CD14-positive monocyte (primary cell): ENCODE results near the gene THSD7A. TPM values are rescaled to one million over a fixed set of nuclear protein-coding genes. Genes with fewer than 3 reads are reported as not detected.

Experiments used
- DNase-seq, 3 donors: peaks; one replicate each; pipeline ENCODE4 v3.0.0-alpha.2; 2011 to 2022
- H2AFZ ChIP-seq: 2 replicates; pipeline ENCODE4 v1.6.0; 2012; ENCODE audit warnings: mild to moderate bottlenecking, low read depth, low read length, inconsistent platforms; ENCODE audit not compliant: insufficient read depth, poor library complexity, severe bottlenecking
- H3K27ac ChIP-seq, 2 donors: 1 replicate in 1 of 2; 2 replicates in 1 of 2; pipeline ENCODE4 v1.5.1; 2012 to 2013; ENCODE audit warnings: low read length in 2 of 2, control low read depth in 1 of 2, inconsistent platforms in 1 of 2, low read depth in 1 of 2, mild to moderate bottlenecking in 1 of 2
- H3K27me3 ChIP-seq, 2 donors: one replicate each; pipeline versions ENCODE4 v1.6.0 to v1.6.1; 2011 to 2013; ENCODE audit warnings: low read length in 2 of 2; ENCODE audit not compliant: control insufficient read depth in 2 of 2, insufficient read depth in 2 of 2
- H3K36me3 ChIP-seq, 2 donors: replicated peaks in 1 of 2; 1 replicate in 1 of 2; 2 replicates in 1 of 2; pipeline versions ENCODE4 v1.5.1 to v1.6.1; 2012 to 2013; ENCODE audit warnings: low read length in 2 of 2, control low read depth in 1 of 2, inconsistent platforms in 1 of 2, mild to moderate bottlenecking in 1 of 2; ENCODE audit not compliant: insufficient read depth in 2 of 2, control insufficient read depth in 1 of 2
- H3K4me1 ChIP-seq, 2 donors: 1 replicate in 1 of 2; 2 replicates in 1 of 2; pipeline versions ENCODE4 v1.5.1 to v1.6.1; 2012 to 2013; ENCODE audit warnings: low read length in 2 of 2, control low read depth in 1 of 2, inconsistent platforms in 1 of 2, mild to moderate bottlenecking in 1 of 2, moderate library complexity in 1 of 2; ENCODE audit not compliant: insufficient read depth in 2 of 2, control insufficient read depth in 1 of 2
- H3K4me2 ChIP-seq: replicated peaks from 2 replicates; pipeline ENCODE3; 2012; ENCODE audit warnings: low read length, moderate library complexity, mild to moderate bottlenecking; ENCODE audit not compliant: poor library complexity, severe bottlenecking; ENCODE audit errors: extremely low read depth
- H3K4me3 ChIP-seq, 3 experiments: fragments of 200-600 bp in 1 of 3; sonication (generic) in 1 of 3; replicated peaks in 1 of 3; 1 replicate in 2 of 3; 2 replicates in 1 of 3; pipeline ENCODE4 v1.5.1; 2011 to 2013; ENCODE audit warnings: low read length in 3 of 3, mild to moderate bottlenecking in 3 of 3, control low read depth in 2 of 3, low read depth in 2 of 3, inconsistent platforms in 1 of 3, moderate library complexity in 1 of 3
- H3K79me2 ChIP-seq: 2 replicates; pipeline ENCODE4 v1.6.0; 2012; ENCODE audit warnings: mild to moderate bottlenecking, control low read depth, inconsistent platforms, low read length, moderate library complexity; ENCODE audit not compliant: insufficient read depth
- H3K9ac ChIP-seq: 2 replicates; pipeline ENCODE4 v1.6.0; 2017; ENCODE audit warnings: low read length, mild to moderate bottlenecking; ENCODE audit not compliant: insufficient read depth, poor library complexity, severe bottlenecking
- H3K9me3 ChIP-seq, 2 donors: replicated peaks in 1 of 2; 1 replicate in 1 of 2; 2 replicates in 1 of 2; pipeline versions ENCODE4 v1.5.1 to v1.6.1; 2012 to 2013; ENCODE audit warnings: low read length in 2 of 2, control low read depth in 1 of 2; ENCODE audit not compliant: control insufficient read depth in 1 of 2, insufficient read depth in 1 of 2
- H4K20me1 ChIP-seq: 2 replicates; pipeline ENCODE4 v1.6.0; 2012; ENCODE audit warnings: mild to moderate bottlenecking, low read length, control low read depth, moderate library complexity; ENCODE audit not compliant: insufficient read depth
- H3K27ac Mint-ChIP-seq, 7 donors: one replicate each; pipeline ENCODE4 v1.8.0; 2020; ENCODE audit warnings: mild to moderate bottlenecking in 7 of 7, mixed read lengths in 7 of 7, moderate library complexity in 6 of 7, inconsistent platforms in 2 of 7
- H3K27me3 Mint-ChIP-seq, 3 donors: one replicate each; pipeline ENCODE4 v1.8.0; 2021 to 2022; ENCODE audit warnings: low read depth in 3 of 3, mild to moderate bottlenecking in 3 of 3, mixed read lengths in 3 of 3, moderate library complexity in 3 of 3, inconsistent platforms in 1 of 3
- H3K36me3 Mint-ChIP-seq, 2 donors: one replicate each; pipeline ENCODE4 v1.8.0; 2020; ENCODE audit warnings: mixed read lengths in 2 of 2, inconsistent platforms in 1 of 2, mild to moderate bottlenecking in 1 of 2
- H3K4me1 Mint-ChIP-seq: one replicate; pipeline ENCODE4 v1.8.0; 2020; ENCODE audit warnings: mild to moderate bottlenecking, mixed read lengths
- H3K4me3 Mint-ChIP-seq, 2 donors: one replicate each; pipeline ENCODE4 v1.8.0; 2020; ENCODE audit warnings: mild to moderate bottlenecking in 2 of 2, mixed read lengths in 2 of 2, moderate library complexity in 1 of 2
- H3K9me3 Mint-ChIP-seq, 7 donors: one replicate each; pipeline ENCODE4 v1.8.0; 2020 to 2022; ENCODE audit warnings: mixed read lengths in 7 of 7, mild to moderate bottlenecking in 6 of 7, moderate library complexity in 6 of 7, inconsistent platforms in 2 of 7
- WGBS: methylation state at CpG from one replicate; pipeline ENCODE4 v1.1.5; 2013; ENCODE audit warnings: missing lambda C conversion rate; ENCODE audit not compliant: insufficient coverage; 5-methylcytosine and 5-hydroxymethylcytosine counted together
- intact Hi-C, 2 donors: fragments of 100-400 bp; cut with micrococcal nuclease; formaldehyde crosslinking; loops; one replicate each; pipeline versions ENCODE4 v1.15.0 to v1.15.1; 2023
- polyA plus RNA-seq, 3 donors: library from polyadenylated mRNA; depleted of rRNA in 1 of 3; unstranded in 2 of 3; stranded (reverse) in 1 of 3; fragments of 300-500 nt in 2 of 3; fragments of >200 nt in 1 of 3; fragmentation: Illumina TruSeq in 2 of 3; gene quantifications; 1 replicate in 2 of 3; 2 replicates in 1 of 3; pipeline ENCODE4 v1.2.3, GENCODE V29; 2012 to 2021
- TF ChIP-seq, protein P1 (sequence below): fragments of 200-600 bp; IDR thresholded peaks from one replicate; pipeline ENCODE4 v1.8.0; 2022; ENCODE audit warnings: antibody characterized with exemption, mild to moderate bottlenecking

THSD7A gene
- polyA plus RNA-seq, 3 donors: under 0.01 TPM; not detected in 2

- no peaks in the 10 kb centered on the region for H3K27me3 ChIP-seq
- Mint-ChIP-seq H3K27ac (no peak overlapping the region), H3K9me3 (peaks cover 0 to 3% (median 0%) of the 10 kb centered on the region in 7 donors), H3K4me3 (no peak overlapping the region), H3K27me3 (no peaks in the 10 kb centered on the region), H3K4me1 (no peaks in the 10 kb centered on the region), H3K36me3 (no peaks in the 10 kb centered on the region)
- TF ChIP-seq, protein P1, sequence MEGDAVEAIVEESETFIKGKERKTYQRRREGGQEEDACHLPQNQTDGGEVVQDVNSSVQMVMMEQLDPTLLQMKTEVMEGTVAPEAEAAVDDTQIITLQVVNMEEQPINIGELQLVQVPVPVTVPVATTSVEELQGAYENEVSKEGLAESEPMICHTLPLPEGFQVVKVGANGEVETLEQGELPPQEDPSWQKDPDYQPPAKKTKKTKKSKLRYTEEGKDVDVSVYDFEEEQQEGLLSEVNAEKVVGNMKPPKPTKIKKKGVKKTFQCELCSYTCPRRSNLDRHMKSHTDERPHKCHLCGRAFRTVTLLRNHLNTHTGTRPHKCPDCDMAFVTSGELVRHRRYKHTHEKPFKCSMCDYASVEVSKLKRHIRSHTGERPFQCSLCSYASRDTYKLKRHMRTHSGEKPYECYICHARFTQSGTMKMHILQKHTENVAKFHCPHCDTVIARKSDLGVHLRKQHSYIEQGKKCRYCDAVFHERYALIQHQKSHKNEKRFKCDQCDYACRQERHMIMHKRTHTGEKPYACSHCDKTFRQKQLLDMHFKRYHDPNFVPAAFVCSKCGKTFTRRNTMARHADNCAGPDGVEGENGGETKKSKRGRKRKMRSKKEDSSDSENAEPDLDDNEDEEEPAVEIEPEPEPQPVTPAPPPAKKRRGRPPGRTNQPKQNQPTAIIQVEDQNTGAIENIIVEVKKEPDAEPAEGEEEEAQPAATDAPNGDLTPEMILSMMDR: no peak
- H3K4me3 ChIP-seq: no peak overlapping the region
- WGBS: no CpG with 5 or more reads among the region's 3 CpGs
- intact Hi-C loops: no loop called here
- H3K79me2 ChIP-seq: no peaks in the 10 kb centered on the region
- H3K4me1 ChIP-seq: no peaks in the 10 kb centered on the region
- no peaks in the 10 kb centered on the region for H4K20me1 ChIP-seq
- no peak for DNase-seq
- no peak overlapping the region for H3K9ac ChIP-seq
- H3K36me3 ChIP-seq: no peaks in the 10 kb centered on the region
- no peak overlapping the region for H2AFZ ChIP-seq
- no peak overlapping the region for H3K4me2 ChIP-seq
- H3K27ac ChIP-seq: no peak overlapping the region
- no peaks in the 10 kb centered on the region for H3K9me3 ChIP-seq
Observed at GRCh38 chr7:11449316-11449715, 382.7 kb downstream of the THSD7A start.

DNA sequence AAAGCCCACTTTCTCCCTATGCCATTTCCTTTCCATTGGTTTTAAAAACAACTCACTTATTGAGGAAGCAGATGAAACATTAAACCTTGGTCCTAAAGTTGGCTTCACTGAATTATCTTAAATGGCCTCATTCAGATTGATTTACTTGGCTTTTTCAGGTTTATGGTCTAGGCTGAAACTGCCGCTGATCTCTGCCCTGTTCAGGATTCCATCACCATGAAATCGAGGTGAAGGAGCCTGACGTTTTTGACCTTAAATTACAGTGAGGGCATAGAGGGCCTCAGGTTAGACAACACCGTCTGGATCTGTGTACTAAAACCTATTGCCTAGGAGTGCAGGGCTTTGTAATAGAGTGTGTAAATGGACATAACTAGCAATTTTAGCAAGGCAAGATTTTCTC, 383.7 kb downstream of the THSD7A start:
- Histone ChIP-seq H3K27me3 (no peaks in the 10 kb centered on the region), H4K20me1 (no peaks in the 10 kb centered on the region), H3K4me2 (no peak overlapping the region), H2AFZ (no peak overlapping the region), H3K79me2 (no peaks in the 10 kb centered on the region), H3K4me3 (no peak overlapping the region), H3K27ac (no peak overlapping the region), H3K4me1 (no peaks in the 10 kb centered on the region), H3K36me3 (no peaks in the 10 kb centered on the region), H3K9ac (no peak overlapping the region), H3K9me3 (no peaks in the 10 kb centered on the region)
- H3K36me3 Mint-ChIP-seq: no peaks in the 10 kb centered on the region
- no peak for DNase-seq
- H3K4me1 Mint-ChIP-seq: no peaks in the 10 kb centered on the region
- H3K9me3 Mint-ChIP-seq: peaks cover 0 to 3% (median 0%) of the 10 kb centered on the region in 7 donors
- intact Hi-C loops: no loop called here
- TF ChIP-seq, protein P1: no peak
- WGBS: 80% methylated on average over 1 of the region's 4 CpGs
- no peak overlapping the region for H3K27ac Mint-ChIP-seq
- H3K4me3 Mint-ChIP-seq: no peak overlapping the region
- no peaks in the 10 kb centered on the region for H3K27me3 Mint-ChIP-seq
